NB4 (cell line): ENCODE data around the gene CHST11.
A peak's percentile ranks its signal among the peaks of the same experiment; 100 is the strongest.

Experiments used
- CTCF ChIP-seq: IDR thresholded peaks from one replicate; pipeline ENCODE4 v1.5.1; 2012; ENCODE audit warnings: low read depth, low read length
- MAX ChIP-seq: IDR thresholded peaks from 2 replicates; pipeline ENCODE4 v1.6.1; 2011; ENCODE audit warnings: low read depth, low read length
- MYC ChIP-seq: IDR thresholded peaks from 2 replicates; pipeline ENCODE4 v1.6.1; 2011; ENCODE audit warnings: low read depth, low read length
- POLR2A ChIP-seq: IDR thresholded peaks from 2 replicates; pipeline ENCODE4 v1.6.1; 2011; ENCODE audit warnings: mild to moderate bottlenecking; ENCODE audit not compliant: insufficient read length; ENCODE audit errors: extremely low read depth

GRCh38 chr12:104471336-104471735, 14.6 kb downstream of the CHST11 start:
- no peak for TF ChIP-seq POLR2A
- TF ChIP-seq MAX = peak; percentile 23; the same call in 1 of the 2 replicates
- no peak for TF ChIP-seq CTCF
- 0 out of 2 replicates have a peak, but pooled peaks have one; percentile 11 for TF ChIP-seq MYC
